ENCODE results near the gene ACSM3. TPM values are rescaled to one million over a fixed set of nuclear protein-coding genes. Genes with fewer than 3 reads are reported as not detected.
A peak's percentile ranks its signal among the peaks of the same experiment; 100 is the strongest.

ACSM3 gene
- total and polyA plus RNA-seq, 9 of the 15 experiments (the other 6 are each of a cell fraction or from before 2014, with no cell fraction given), result 112 to 420 (median 182) TPM

DNA sequence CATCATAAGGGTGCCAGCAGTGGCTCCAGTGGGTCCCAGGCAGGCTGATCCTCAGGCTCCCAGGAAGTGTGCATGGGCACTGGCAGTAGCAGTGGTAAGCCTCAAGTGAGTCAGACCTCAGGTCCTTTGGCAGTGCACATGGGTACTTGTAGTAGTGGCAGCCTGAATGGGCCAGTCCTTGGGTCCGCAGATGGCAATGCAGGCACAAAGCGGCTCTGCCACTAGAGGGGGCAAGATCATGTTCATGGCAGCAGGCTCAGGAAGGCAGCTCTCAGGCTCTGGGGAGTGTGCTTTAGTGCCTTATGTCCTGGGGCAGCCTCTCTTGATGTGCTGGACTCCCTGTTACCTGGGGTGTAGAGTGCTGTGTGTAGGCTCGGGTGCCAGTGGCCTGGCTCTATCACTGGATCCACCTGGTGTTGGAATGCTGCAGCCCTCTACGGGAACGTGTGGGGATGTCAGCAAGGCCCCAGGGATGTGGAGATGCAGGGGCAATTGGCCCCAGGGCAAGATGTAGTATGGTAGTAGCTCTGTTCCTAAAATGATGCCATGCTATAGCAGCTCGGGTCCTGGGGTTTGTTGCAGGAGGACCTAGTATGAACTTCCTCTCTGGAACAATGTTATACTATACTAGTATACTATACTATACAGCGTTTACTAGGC is 11.0 kb downstream of the ACSM3 start (continued):
- TF ChIP-seq, protein P1, sequence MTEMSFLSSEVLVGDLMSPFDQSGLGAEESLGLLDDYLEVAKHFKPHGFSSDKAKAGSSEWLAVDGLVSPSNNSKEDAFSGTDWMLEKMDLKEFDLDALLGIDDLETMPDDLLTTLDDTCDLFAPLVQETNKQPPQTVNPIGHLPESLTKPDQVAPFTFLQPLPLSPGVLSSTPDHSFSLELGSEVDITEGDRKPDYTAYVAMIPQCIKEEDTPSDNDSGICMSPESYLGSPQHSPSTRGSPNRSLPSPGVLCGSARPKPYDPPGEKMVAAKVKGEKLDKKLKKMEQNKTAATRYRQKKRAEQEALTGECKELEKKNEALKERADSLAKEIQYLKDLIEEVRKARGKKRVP (CRISPR knock-in tag; IDR thresholded peaks at IDR 0.05), result no peak
- TF ChIP-seq CTCF (IDR thresholded peaks at IDR 0.05 in 2 of 3, conservative IDR thresholded peaks at IDR 0.05 in 1 of 3; ENCODE audit: insufficient read depth in 2 of 3, low read depth in 1 of 3, low read length in 3 of 3) (peak; percentile 66 to 76 (median 67)), JUN (IDR thresholded peaks at IDR 0.05; ENCODE audit: borderline replicate concordance, low read depth, low read length) (no peak), JUN (CRISPR knock-in tag; IDR thresholded peaks at IDR 0.05; ENCODE audit: borderline replicate concordance) (no peak), RAD21 (CRISPR knock-in tag; conservative IDR thresholded peaks at IDR 0.05 in 1 of 2, IDR thresholded peaks at IDR 0.05 in 1 of 2) (peak in 1 of 2 experiments; percentile 53; a peak in 2 of 4 replicates), AFF1 (IDR thresholded peaks at IDR 0.05; ENCODE audit: low read depth in 1 of 2, partially characterized antibody in 2 of 2) (no peak), ETV5 (CRISPR knock-in tag; IDR thresholded peaks at IDR 0.05; ENCODE audit: low read depth) (peak; percentile 51; the same call in 1 of the 2 replicates), SMC3 (conservative IDR thresholded peaks at IDR 0.05; ENCODE audit: insufficient read depth, low read depth, low read length) (peak; percentile 35; the same call in 1 of the 2 replicates), HMBOX1 (IDR thresholded peaks at IDR 0.05) (no peak), THAP12 (CRISPR knock-in tag; IDR thresholded peaks at IDR 0.05) (no peak)
- TF ChIP-seq, protein P2, sequence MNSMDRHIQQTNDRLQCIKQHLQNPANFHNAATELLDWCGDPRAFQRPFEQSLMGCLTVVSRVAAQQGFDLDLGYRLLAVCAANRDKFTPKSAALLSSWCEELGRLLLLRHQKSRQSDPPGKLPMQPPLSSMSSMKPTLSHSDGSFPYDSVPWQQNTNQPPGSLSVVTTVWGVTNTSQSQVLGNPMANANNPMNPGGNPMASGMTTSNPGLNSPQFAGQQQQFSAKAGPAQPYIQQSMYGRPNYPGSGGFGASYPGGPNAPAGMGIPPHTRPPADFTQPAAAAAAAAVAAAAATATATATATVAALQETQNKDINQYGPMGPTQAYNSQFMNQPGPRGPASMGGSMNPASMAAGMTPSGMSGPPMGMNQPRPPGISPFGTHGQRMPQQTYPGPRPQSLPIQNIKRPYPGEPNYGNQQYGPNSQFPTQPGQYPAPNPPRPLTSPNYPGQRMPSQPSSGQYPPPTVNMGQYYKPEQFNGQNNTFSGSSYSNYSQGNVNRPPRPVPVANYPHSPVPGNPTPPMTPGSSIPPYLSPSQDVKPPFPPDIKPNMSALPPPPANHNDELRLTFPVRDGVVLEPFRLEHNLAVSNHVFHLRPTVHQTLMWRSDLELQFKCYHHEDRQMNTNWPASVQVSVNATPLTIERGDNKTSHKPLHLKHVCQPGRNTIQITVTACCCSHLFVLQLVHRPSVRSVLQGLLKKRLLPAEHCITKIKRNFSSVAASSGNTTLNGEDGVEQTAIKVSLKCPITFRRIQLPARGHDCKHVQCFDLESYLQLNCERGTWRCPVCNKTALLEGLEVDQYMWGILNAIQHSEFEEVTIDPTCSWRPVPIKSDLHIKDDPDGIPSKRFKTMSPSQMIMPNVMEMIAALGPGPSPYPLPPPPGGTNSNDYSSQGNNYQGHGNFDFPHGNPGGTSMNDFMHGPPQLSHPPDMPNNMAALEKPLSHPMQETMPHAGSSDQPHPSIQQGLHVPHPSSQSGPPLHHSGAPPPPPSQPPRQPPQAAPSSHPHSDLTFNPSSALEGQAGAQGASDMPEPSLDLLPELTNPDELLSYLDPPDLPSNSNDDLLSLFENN (IDR thresholded peaks at IDR 0.05; ENCODE audit: low read depth in 2 of 2, low read length in 2 of 2), result no peak

Data from K562 (cell line).